Occipital lobe (tissue), 2 donors: ENCODE measurements around the gene AK9. TPM values are rescaled to one million over a fixed set of nuclear protein-coding genes. Genes with fewer than 3 reads are reported as not detected.
"Not testable (repeated sequence)": the region's sequence is repeated elsewhere in the genome, so short reads cannot be mapped to it uniquely, and the experiment has no call there.

Experiments
- DNase-seq: peaks from one replicate; lab custom pipeline; 2025; lab: John Stamatoyannopoulos, UW
- total RNA-seq: library from RNA; depleted of rRNA; stranded (reverse); fragments of >200 nt; gene quantifications from one replicate; pipeline ENCODE4 v1.2.3, GENCODE V29; 2014

AK9 gene
- total RNA-seq, 1 donor from 2014 or later, result 62.2 TPM

GRCh38 chr6:109696355-109696754, 5.4 kb upstream of the AK9 start:
- no peak for DNase-seq

GRCh38 chr6:109695468-109695867, 4.5 kb upstream of the AK9 start:
- DNase-seq, result no peak

GRCh38 chr6:109693111-109693510, 2.1 kb upstream of the AK9 start:
- no peak for DNase-seq

GRCh38 chr6:109690373-109690736, 647 bp downstream of the AK9 start:
- no peak for DNase-seq

- peak; percentile 30 for DNase-seq
Measured at GRCh38 chr6:109687271-109687761, 3.7 kb downstream of the AK9 start.

- no peak for DNase-seq
Measured at GRCh38 chr6:109686566-109687265, 4.3 kb downstream of the AK9 start.

GRCh38 chr6:109678661-109679505, 12.1 kb downstream of the AK9 start:
- not testable (repeated sequence) for DNase-seq

- DNase-seq, result no peak
Measured at GRCh38 chr6:109678240-109678639, 12.8 kb downstream of the AK9 start.

GRCh38 chr6:109676724-109677123, 14.3 kb downstream of the AK9 start:
- no peak for DNase-seq

GRCh38 chr6:109672839-109673238, 18.2 kb downstream of the AK9 start:
- DNase-seq, result no peak

- DNase-seq, result no peak
Measured at GRCh38 chr6:109672175-109672574, 18.8 kb downstream of the AK9 start.

GRCh38 chr6:109671733-109672132, 19.3 kb downstream of the AK9 start:
- DNase-seq, result no peak

- no peak for DNase-seq
Measured at GRCh38 chr6:109669811-109670210, 21.2 kb downstream of the AK9 start.

GRCh38 chr6:109662192-109662591, 28.8 kb downstream of the AK9 start:
- no peak for DNase-seq

GRCh38 chr6:109660526-109661320, 30.3 kb downstream of the AK9 start:
- no peak for DNase-seq

- DNase-seq, result no peak
Measured at GRCh38 chr6:109655761-109656262, 35.2 kb downstream of the AK9 start.

- no peak for DNase-seq
Measured at GRCh38 chr6:109653264-109653663, 37.7 kb downstream of the AK9 start.

- no peak for DNase-seq
Measured at GRCh38 chr6:109644131-109644530, 46.9 kb downstream of the AK9 start.

GRCh38 chr6:109632405-109632804, 58.6 kb downstream of the AK9 start:
- no peak for DNase-seq

- DNase-seq, result no peak
Measured at GRCh38 chr6:109631403-109631802, 59.6 kb downstream of the AK9 start.

- no peak for DNase-seq
Measured at GRCh38 chr6:109628158-109629000, 62.6 kb downstream of the AK9 start.
